ENCODE results near the gene UBAP1.

Gene UBAP1

DNA sequence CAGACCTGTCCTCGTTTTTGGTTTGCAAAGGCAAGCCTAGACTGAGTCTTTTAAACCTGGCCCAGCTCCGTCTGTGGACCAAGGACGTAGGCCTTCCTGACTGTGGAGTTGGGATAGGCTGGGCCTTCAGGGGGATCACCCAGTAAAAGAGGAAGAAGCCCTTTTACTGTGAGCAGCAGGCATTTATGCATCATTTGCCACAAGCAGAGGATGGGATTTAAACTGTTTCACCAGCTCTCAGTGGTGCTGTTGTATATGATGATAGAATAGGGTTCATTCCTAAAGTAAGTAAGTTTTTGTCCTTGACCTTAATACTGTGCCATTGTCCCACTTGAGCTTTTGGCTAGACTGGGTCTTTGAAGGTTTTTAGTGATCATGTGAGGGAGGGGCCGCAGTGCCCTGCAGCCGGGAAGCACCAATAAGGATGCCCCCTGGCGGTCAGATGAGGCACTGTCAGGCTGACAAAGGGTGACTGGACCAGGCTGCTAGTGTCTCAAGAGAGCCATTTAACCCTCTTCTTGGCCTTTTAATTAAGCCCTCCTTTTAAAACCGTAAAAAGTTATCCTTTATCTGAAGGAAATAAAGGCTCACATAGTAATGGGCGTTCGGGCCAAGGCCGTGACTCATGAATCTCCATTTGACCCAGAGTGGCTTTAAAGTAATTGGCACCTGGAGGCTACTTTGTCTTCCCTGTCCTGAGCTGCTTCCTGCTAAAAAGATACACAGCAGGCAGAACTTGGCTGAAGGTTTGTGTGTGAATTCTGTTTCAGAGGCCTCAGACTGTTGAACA is 74.0 kb downstream of the UBAP1 start:
- Mint-ChIP-seq H3K9me3 (no peaks in the 10 kb centered on the region), H3K27me3 (ENCODE audit: low read depth) (no peaks in the 10 kb centered on the region), H3K4me3 (no peak overlapping the region), H3K36me3 (ENCODE audit: low read depth) (peaks cover 42% of the 10 kb centered on the region), H3K4me1 (peaks cover 21% of the 10 kb centered on the region), H3K27ac (peak overlapping the region in 2 of 3 experiments; percentile 46 to 62)
- TF ChIP-seq, protein P1, sequence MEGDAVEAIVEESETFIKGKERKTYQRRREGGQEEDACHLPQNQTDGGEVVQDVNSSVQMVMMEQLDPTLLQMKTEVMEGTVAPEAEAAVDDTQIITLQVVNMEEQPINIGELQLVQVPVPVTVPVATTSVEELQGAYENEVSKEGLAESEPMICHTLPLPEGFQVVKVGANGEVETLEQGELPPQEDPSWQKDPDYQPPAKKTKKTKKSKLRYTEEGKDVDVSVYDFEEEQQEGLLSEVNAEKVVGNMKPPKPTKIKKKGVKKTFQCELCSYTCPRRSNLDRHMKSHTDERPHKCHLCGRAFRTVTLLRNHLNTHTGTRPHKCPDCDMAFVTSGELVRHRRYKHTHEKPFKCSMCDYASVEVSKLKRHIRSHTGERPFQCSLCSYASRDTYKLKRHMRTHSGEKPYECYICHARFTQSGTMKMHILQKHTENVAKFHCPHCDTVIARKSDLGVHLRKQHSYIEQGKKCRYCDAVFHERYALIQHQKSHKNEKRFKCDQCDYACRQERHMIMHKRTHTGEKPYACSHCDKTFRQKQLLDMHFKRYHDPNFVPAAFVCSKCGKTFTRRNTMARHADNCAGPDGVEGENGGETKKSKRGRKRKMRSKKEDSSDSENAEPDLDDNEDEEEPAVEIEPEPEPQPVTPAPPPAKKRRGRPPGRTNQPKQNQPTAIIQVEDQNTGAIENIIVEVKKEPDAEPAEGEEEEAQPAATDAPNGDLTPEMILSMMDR (IDR thresholded peaks at IDR 0.05; ENCODE audit: unreplicated experiment in 3 of 3), result peak; percentile 91 to 94 (median 93)

DNA sequence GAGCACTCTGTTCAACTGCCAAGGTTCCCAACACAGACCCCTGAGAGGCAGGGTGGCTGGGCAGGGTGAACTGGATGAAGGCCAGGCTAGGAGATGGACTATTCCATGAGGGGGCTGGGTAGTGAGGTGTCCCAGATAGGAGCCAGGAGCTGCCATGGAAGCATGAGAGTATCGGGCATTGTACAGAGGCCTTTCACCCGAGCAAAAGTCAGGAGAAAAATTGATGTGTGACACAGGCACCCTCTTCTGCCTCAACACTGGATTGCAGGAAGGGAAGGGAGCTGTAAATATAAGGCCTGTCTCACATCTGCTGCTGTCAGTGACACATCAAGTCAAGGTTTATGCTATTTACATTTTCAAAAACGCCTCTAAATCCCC is 74.6 kb downstream of the UBAP1 start:
- Mint-ChIP-seq H3K27ac (peak overlapping the region in 2 of 3 experiments; percentile 46 to 62), H3K36me3 (ENCODE audit: low read depth) (peaks cover 40% of the 10 kb centered on the region), H3K27me3 (ENCODE audit: low read depth) (no peaks in the 10 kb centered on the region), H3K4me3 (no peak overlapping the region), H3K4me1 (peaks cover 21% of the 10 kb centered on the region), H3K9me3 (no peaks in the 10 kb centered on the region)
- TF ChIP-seq, protein P1 (IDR thresholded peaks at IDR 0.05; ENCODE audit: unreplicated experiment in 3 of 3), result no peak

DNA sequence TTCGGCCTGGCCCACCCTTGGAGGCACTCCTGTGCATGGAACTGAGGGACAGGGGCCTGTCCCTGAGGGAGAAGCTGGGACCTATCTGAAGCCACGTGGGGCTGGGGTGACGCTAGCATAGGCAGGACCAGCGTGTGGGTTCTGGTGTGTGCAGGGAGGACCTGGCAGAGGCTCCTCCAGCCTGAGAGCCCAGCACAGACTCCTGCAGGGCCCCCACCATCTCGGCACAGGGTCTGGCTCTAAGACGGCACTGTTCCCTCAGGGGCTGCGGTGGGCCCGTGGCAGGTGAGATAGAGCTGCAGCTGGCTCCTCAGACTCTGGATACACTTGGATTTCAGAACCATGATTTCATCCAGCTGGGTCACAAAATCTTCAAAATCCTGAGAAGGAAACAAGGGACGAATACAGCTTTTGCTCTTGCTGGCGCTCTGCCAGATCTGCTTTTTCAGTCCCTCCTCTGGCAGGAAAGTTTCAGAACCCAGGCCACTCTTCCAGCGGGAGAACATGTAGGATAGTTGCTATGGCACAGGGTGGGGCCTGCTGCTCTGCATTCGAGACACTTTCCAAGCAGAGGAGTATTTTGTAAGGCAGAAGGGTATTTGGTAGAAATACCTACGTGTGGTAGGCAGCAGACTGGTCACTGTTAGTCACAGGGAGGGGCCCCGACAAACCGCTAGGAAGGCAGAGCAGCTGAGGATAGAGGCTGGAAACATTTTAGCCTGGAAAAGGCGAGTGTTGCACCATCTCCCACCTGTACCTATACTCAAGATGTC is 75.5 kb downstream of the UBAP1 start:
- no peaks in the 10 kb centered on the region for H3K27me3 Mint-ChIP-seq (ENCODE audit: low read depth)

DNA sequence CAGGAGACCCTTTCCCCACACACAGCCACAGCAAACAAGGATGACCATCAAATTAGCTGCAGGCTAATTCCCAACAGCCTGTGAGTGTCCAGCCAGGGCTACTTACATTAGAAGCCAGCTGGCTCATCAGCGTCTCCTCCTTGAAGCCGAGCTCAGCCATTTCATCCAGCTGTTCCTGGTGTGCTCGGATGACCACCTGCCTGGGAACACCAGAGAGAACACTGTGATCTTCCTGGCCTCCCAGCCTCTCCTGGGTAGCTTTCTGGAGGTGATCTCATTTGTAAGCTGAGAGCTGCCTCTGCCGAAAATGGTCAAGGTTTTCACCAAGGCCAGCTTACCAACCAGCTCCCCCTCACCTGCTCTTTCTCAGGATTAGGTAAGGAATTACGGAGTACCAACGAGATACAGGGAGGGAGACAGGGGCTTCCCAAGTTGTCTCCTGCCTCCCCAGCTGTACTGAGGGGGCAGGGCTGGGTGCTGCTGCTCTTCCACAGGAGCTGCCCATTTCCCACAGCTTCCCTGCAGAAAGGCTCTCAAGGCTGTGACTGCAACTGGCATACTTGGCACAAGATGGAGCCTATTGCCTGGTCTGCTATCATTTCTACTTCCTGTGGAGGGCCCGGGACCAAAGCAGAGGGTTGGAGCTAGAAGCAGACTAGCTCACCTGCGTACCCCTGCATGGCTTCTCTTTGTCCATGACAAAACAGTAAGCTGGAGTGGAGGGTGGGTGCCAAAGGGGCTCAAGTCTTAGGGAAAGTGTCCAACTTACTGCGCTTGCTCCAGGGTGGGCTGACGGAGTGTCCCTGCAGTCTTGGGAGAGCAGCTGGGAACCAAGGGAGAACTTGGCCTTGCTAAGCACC is 76.4 kb downstream of the UBAP1 start:
- no peaks in the 10 kb centered on the region for H3K27me3 Mint-ChIP-seq (ENCODE audit: low read depth)
- no peak overlapping the region for H3K4me3 Mint-ChIP-seq

More for the DNA sequence above, 75.5 kb downstream of the UBAP1 start:
- Mint-ChIP-seq H3K9me3 (no peaks in the 10 kb centered on the region), H3K4me3 (no peak overlapping the region), H3K36me3 (ENCODE audit: low read depth) (peaks cover 36% of the 10 kb centered on the region), H3K27ac (peak overlapping the region; percentile 42 to 65 (median 46)), H3K4me1 (peaks cover 20% of the 10 kb centered on the region)
- TF ChIP-seq, protein P1 (IDR thresholded peaks at IDR 0.05; ENCODE audit: unreplicated experiment in 3 of 3), result no peak

DNA sequence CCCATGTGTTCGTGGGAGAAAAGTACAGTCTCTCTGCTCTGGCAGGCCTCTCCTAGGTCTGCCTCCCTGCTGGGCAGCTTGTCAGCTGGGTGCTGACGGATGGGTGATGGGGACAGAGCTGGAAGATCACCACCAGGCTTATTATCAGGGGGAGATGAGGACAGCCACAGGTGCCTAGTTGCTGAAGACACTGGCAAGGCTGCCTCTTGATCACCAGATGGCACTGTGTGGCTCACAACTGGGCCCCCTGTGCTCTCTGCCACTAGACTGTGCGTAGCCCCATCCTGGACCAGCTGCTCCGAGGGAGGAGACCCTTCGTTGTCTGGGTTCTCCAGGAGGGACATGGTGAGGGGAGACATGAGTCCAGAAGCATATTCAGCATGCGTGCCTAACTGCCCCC is 77.3 kb downstream of the UBAP1 start:
- H3K4me3 Mint-ChIP-seq, result no peak overlapping the region
- TF ChIP-seq, protein P1 (IDR thresholded peaks at IDR 0.05; ENCODE audit: unreplicated experiment in 3 of 3), result no peak
- peaks cover 29% of the 10 kb centered on the region for H3K36me3 Mint-ChIP-seq (ENCODE audit: low read depth)
- H3K27me3 Mint-ChIP-seq (ENCODE audit: low read depth), result no peaks in the 10 kb centered on the region
- H3K27ac Mint-ChIP-seq, result no peak overlapping the region
- no peaks in the 10 kb centered on the region for H3K9me3 Mint-ChIP-seq
- H3K4me1 Mint-ChIP-seq, result peaks cover 20% of the 10 kb centered on the region

More for the DNA sequence above, 76.4 kb downstream of the UBAP1 start:
- Mint-ChIP-seq H3K4me1 (peaks cover 20% of the 10 kb centered on the region), H3K36me3 (ENCODE audit: low read depth) (peaks cover 35% of the 10 kb centered on the region), H3K9me3 (no peaks in the 10 kb centered on the region), H3K27ac (no peak overlapping the region)
- TF ChIP-seq, protein P1 (IDR thresholded peaks at IDR 0.05; ENCODE audit: unreplicated experiment in 3 of 3), result no peak

Data from nephron (organoid).